WTC11 (cell line): ENCODE data around the gene KIF5A. TPM values are rescaled to one million over a fixed set of nuclear protein-coding genes. Genes with fewer than 3 reads are reported as not detected.

Source experiments
- ATAC-seq: fragments of 200-7000 bp; cut with Tn5 transposase; 2 replicates; pipeline ENCODE4 v1.10.0; 2021; ENCODE audit warnings: mild to moderate bottlenecking, moderate library complexity
- Bru-seq: library from RNA; stranded (reverse); fragments of 400-500 nt; gene quantifications from one replicate; lab custom pipeline; 2021; lab: Mats Ljungman, UMichigan
- CTCF ChIA-PET: fragments of 300-600 bp; sonication (Branson Sonifier 250); formaldehyde crosslinking; loops from one replicate; lab custom pipeline; 2021; ENCODE audit warnings: antibody characterized with exemption; lab: Charles Lee
- POLR2A ChIA-PET: fragments of 350-600 bp; sonication (Branson Sonifier 250); formaldehyde crosslinking; loops from one replicate; lab custom pipeline; 2021; ENCODE audit warnings: antibody characterized with exemption; lab: Charles Lee
- DNase-seq: peaks from one replicate; pipeline ENCODE4 v3.0.0; 2021; ENCODE audit warnings: low spot score
- H3K27ac Mint-ChIP-seq: 2 replicates; pipeline ENCODE4 v1.8.0; 2021; ENCODE audit warnings: mixed read lengths
- H3K27me3 Mint-ChIP-seq: 2 replicates; pipeline ENCODE4 v1.8.0; 2021; ENCODE audit warnings: low read depth, mild to moderate bottlenecking, moderate library complexity, mixed read lengths
- H3K36me3 Mint-ChIP-seq: 2 replicates; pipeline ENCODE4 v1.8.0; 2021; ENCODE audit warnings: mixed read lengths
- H3K4me1 Mint-ChIP-seq: 2 replicates; pipeline ENCODE4 v1.8.0; 2022; ENCODE audit warnings: mixed read lengths
- H3K4me3 Mint-ChIP-seq: 2 replicates; pipeline ENCODE4 v1.8.0; 2021; ENCODE audit warnings: mild to moderate bottlenecking, moderate library complexity, mixed read lengths
- H3K9me3 Mint-ChIP-seq: 2 replicates; pipeline ENCODE4 v1.8.0; 2021; ENCODE audit warnings: mixed read lengths
- ARID4B ChIP-seq: sonication (generic); formaldehyde crosslinking; IDR thresholded peaks from 2 replicates; pipeline ENCODE4 v1.8.0; 2023; ENCODE audit warnings: missing genetic modification reagents, mild to moderate bottlenecking, borderline replicate concordance
- CREM ChIP-seq: sonication (generic); formaldehyde crosslinking; IDR thresholded peaks from 2 replicates; pipeline ENCODE4 v1.8.1; 2022; ENCODE audit warnings: mild to moderate bottlenecking, missing genetic modification reagents, moderate library complexity
- E2F1 ChIP-seq: sonication (generic); formaldehyde crosslinking; IDR thresholded peaks from 2 replicates; pipeline ENCODE4 v1.8.0; 2022; ENCODE audit warnings: mild to moderate bottlenecking, missing genetic modification reagents
- FOXP4 ChIP-seq: sonication (generic); formaldehyde crosslinking; IDR thresholded peaks from 2 replicates; pipeline ENCODE4 v1.8.0; 2022; ENCODE audit warnings: mild to moderate bottlenecking, missing genetic modification reagents
- GRHL2 ChIP-seq: fragments of 250-450 bp; sonication (Bioruptor Pico); IDR thresholded peaks from 2 replicates; pipeline ENCODE4 v1.8.0; 2022; ENCODE audit warnings: mild to moderate bottlenecking, moderate library complexity; ENCODE audit not compliant: insufficient replicate concordance, severe bottlenecking
- HMGXB4 ChIP-seq: sonication (generic); formaldehyde crosslinking; IDR thresholded peaks from 2 replicates; pipeline ENCODE4 v1.8.1; 2023; ENCODE audit warnings: mild to moderate bottlenecking, moderate library complexity, missing genetic modification reagents
- MAX ChIP-seq: sonication (generic); formaldehyde crosslinking; IDR thresholded peaks from 2 replicates; pipeline ENCODE4 v1.8.0; 2022; ENCODE audit warnings: mild to moderate bottlenecking, missing genetic modification reagents
- MLX ChIP-seq: sonication (generic); formaldehyde crosslinking; IDR thresholded peaks from 2 replicates; pipeline ENCODE4 v1.8.1; 2023; ENCODE audit warnings: mild to moderate bottlenecking, missing genetic modification reagents, moderate library complexity
- MYBL2 ChIP-seq: sonication (generic); formaldehyde crosslinking; IDR thresholded peaks from 2 replicates; pipeline ENCODE4 v1.8.1; 2023; ENCODE audit warnings: mild to moderate bottlenecking, moderate library complexity, missing genetic modification reagents
- NFATC4 ChIP-seq: fragments of 250-450 bp; sonication (Bioruptor Pico); IDR thresholded peaks from 2 replicates; pipeline ENCODE4 v1.9.0; 2021; ENCODE audit warnings: mild to moderate bottlenecking
- NFYB ChIP-seq: sonication (generic); formaldehyde crosslinking; conservative IDR thresholded peaks from 2 replicates; pipeline ENCODE4 v1.8.0; 2022; ENCODE audit warnings: low read depth, missing genetic modification reagents
- SP1 ChIP-seq: sonication (generic); formaldehyde crosslinking; conservative IDR thresholded peaks from 2 replicates; pipeline ENCODE4 v1.8.1; 2022; ENCODE audit warnings: missing genetic modification reagents
- ZNF219 ChIP-seq: sonication (generic); formaldehyde crosslinking; IDR thresholded peaks from 2 replicates; pipeline ENCODE4 v1.8.0; 2023; ENCODE audit warnings: missing genetic modification reagents, mild to moderate bottlenecking, borderline replicate concordance
- ZNF232 ChIP-seq: sonication (generic); formaldehyde crosslinking; IDR thresholded peaks from 2 replicates; pipeline ENCODE4 v1.8.0; 2022; ENCODE audit warnings: mild to moderate bottlenecking, missing genetic modification reagents
- ZNF281 ChIP-seq: sonication (generic); formaldehyde crosslinking; IDR thresholded peaks from 2 replicates; pipeline ENCODE4 v1.8.0; 2023; ENCODE audit warnings: mild to moderate bottlenecking, missing genetic modification reagents
- ZNF532 ChIP-seq: fragments of 250-450 bp; sonication (Bioruptor Pico); IDR thresholded peaks from 2 replicates; pipeline ENCODE4 v1.9.0; 2021; ENCODE audit warnings: mild to moderate bottlenecking, borderline replicate concordance
- long read RNA-seq, 3 experiments: library from RNA in 1 of 3; library from capped mRNA in 1 of 3; library from polyadenylated mRNA in 1 of 3; unstranded in 2 of 3; stranded (forward) in 1 of 3; transcript quantifications; one replicate each; pipeline ENCODE4 v2.0.0, GENCODE V29; 2021
- total RNA-seq: library from RNA; stranded (reverse); gene quantifications from 3 replicates; pipeline ENCODE4 v1.2.3, GENCODE V29; 2021

Gene KIF5A
- total RNA-seq (15.9 to 17.9 TPM (median 16.1 TPM) in 3 replicates), Bru-seq, nascent RNA (percentile 56 among the genes with signal in this experiment)
- long read RNA-seq, experiment 1, full-length matches to known transcripts, result 13 of 35 reads
- long read RNA-seq, experiment 1, partial matches to known transcripts, result 10 of 35 reads
- long read RNA-seq, experiment 1, other reads (novel, unspliced or antisense), result 12 of 35 reads
- long read RNA-seq, experiment 2, partial matches to known transcripts, result 1 of 13 reads
- long read RNA-seq, experiment 2, other reads (novel, unspliced or antisense), result 12 of 13 reads
- long read RNA-seq, experiment 3, result 0 reads

- Mint-ChIP-seq H3K27me3 (peaks cover 24% of the 10 kb centered on the region), H3K9me3 (no peaks in the 10 kb centered on the region), H3K4me1 (peaks cover 46% of the 10 kb centered on the region), H3K36me3 (0 out of 2 replicates have a peak, but pooled peaks cover 2% of the 10 kb centered on the region), H3K4me3 (peak within 1 kb of the TSS; percentile 79), H3K27ac (peak within 1 kb of the TSS; percentile 10)
- ATAC-seq, result peak; percentile 67
- ChIA-PET CTCF (no interaction called here), POLR2A (no interaction called here)
- peak; percentile 80 for DNase-seq
- TF ChIP-seq FOXP4 (CRISPR knock-in tag) (peak; percentile 41; the same call in 1 of the 2 replicates), ZNF532 (no peak), MLX (CRISPR knock-in tag) (0 out of 2 replicates have a peak, but pooled peaks have one; percentile 60), CREM (CRISPR knock-in tag) (no peak), ARID4B (no peak), ZNF219 (no peak), HMGXB4 (CRISPR knock-in tag) (peak; percentile 77), NFATC4 (CRISPR knock-in tag) (no peak), SP1 (peak; percentile 69), MYBL2 (CRISPR knock-in tag) (peak; percentile 48; the same call in 1 of the 2 replicates), NFYB (CRISPR knock-in tag) (0 out of 2 replicates have a peak, but pooled peaks have one; percentile 20), ZNF281 (CRISPR knock-in tag) (peak; percentile 26; the same call in 1 of the 2 replicates), MAX (CRISPR knock-in tag) (0 out of 2 replicates have a peak, but pooled peaks have one; percentile 22), ZNF232 (CRISPR knock-in tag) (0 out of 2 replicates have a peak, but pooled peaks have one; percentile 37), GRHL2 (no peak), E2F1 (peak; percentile 25; the same call in 1 of the 2 replicates)
These were observed at the start of gene KIF5A for GRCh38 chr12:57549909-57550640. Gene KIF5A, plus strand, starts transcription at chr12:57550044. Its CDS starts 228 bp downstream, at chr12:57550272.
